B cell (primary cell): ENCODE data around the gene AKT3. TPM values are rescaled to one million over a fixed set of nuclear protein-coding genes. Genes with fewer than 3 reads are reported as not detected.

Experiments used
- ATAC-seq: fragments of 200-7000 bp; cut with Tn5 transposase; one replicate; pipeline ENCODE4 v1.10.0; 2021; ENCODE audit warnings: low read depth, mild to moderate bottlenecking, moderate number of reproducible peaks, moderate library complexity
- CTCF ChIA-PET: fragments of 350-600 bp; sonication (Branson Sonifier 250); formaldehyde crosslinking; loops from one replicate; lab custom pipeline; 2021; ENCODE audit warnings: antibody characterized with exemption, inconsistent platforms; lab: Charles Lee
- POLR2A ChIA-PET: fragments of 350-600 bp; sonication (Branson Sonifier 250); formaldehyde crosslinking; loops from one replicate; lab custom pipeline; 2021; ENCODE audit warnings: antibody characterized with exemption; lab: Charles Lee
- DNase-seq: peaks from one replicate; pipeline ENCODE4 v3.0.0; 2013
- H2AFZ ChIP-seq: 2 replicates; pipeline ENCODE4 v1.6.1; 2012; ENCODE audit warnings: mild to moderate bottlenecking, low read depth, low read length; ENCODE audit not compliant: insufficient read depth, poor library complexity, severe bottlenecking
- H3K27ac ChIP-seq, 2 donors: 1 replicate in 1 of 2; 2 replicates in 1 of 2; pipeline ENCODE4 v1.5.1; 2012 to 2013; ENCODE audit warnings: low read length in 2 of 2, mild to moderate bottlenecking in 2 of 2, moderate library complexity in 1 of 2
- H3K27me3 ChIP-seq, 4 experiments: fragments of 200-600 bp in 1 of 4; sonication (generic) in 1 of 4; replicated peaks in 1 of 4; 1 replicate in 2 of 4; 2 replicates in 2 of 4; pipeline versions ENCODE4 v1.6.1 to v1.7.0; 2013 to 2016; ENCODE audit warnings: low read length in 3 of 4, mild to moderate bottlenecking in 2 of 4, mixed read lengths in 1 of 4, moderate library complexity in 1 of 4; ENCODE audit not compliant: insufficient read depth in 4 of 4, control insufficient read depth in 3 of 4; ENCODE audit errors: control extremely low read depth in 1 of 4
- H3K36me3 ChIP-seq, 2 experiments: replicated peaks in 1 of 2; 1 replicate in 1 of 2; 2 replicates in 1 of 2; pipeline versions ENCODE4 v1.6.1 to v1.7.1; 2013; ENCODE audit warnings: low read length in 1 of 2; ENCODE audit not compliant: insufficient read depth in 2 of 2, control insufficient read depth in 1 of 2; ENCODE audit errors: control extremely low read depth in 1 of 2, extremely low read depth in 1 of 2
- H3K4me1 ChIP-seq, 2 donors: fragments of 200-600 bp in 1 of 2; sonication (generic) in 1 of 2; 1 replicate in 1 of 2; 2 replicates in 1 of 2; pipeline versions ENCODE4 v1.5.1 to v1.6.1; 2013 to 2017; ENCODE audit warnings: low read length in 2 of 2; ENCODE audit not compliant: control insufficient read depth in 2 of 2, insufficient read depth in 2 of 2
- H3K4me2 ChIP-seq: replicated peaks from 2 replicates; pipeline ENCODE3; 2012; ENCODE audit warnings: mild to moderate bottlenecking, low read depth, low read length; ENCODE audit not compliant: poor library complexity, severe bottlenecking
- H3K4me3 ChIP-seq, 5 experiments: fragments of 200-600 bp in 1 of 5; sonication (generic) in 1 of 5; 1 replicate in 3 of 5; 2 replicates in 2 of 5; pipeline versions ENCODE4 v1.5.1 to v1.7.0; 2011 to 2016; ENCODE audit warnings: low read length in 4 of 5, mild to moderate bottlenecking in 4 of 5, low read depth in 2 of 5, control low read depth in 1 of 5, moderate library complexity in 1 of 5; ENCODE audit not compliant: insufficient read depth in 1 of 5; ENCODE audit errors: control extremely low read depth in 1 of 5, extremely low read depth in 1 of 5
- H3K79me2 ChIP-seq: fragments of 200-600 bp; sonication (generic); one replicate; pipeline ENCODE4 v1.6.0; 2016; ENCODE audit warnings: low read length; ENCODE audit not compliant: control insufficient read depth, insufficient read depth
- H3K9ac ChIP-seq: fragments of 200-600 bp; sonication (generic); 2 replicates; pipeline ENCODE4 v1.6.1; 2017; ENCODE audit warnings: mild to moderate bottlenecking, low read length, moderate library complexity
- H3K9me3 ChIP-seq, 3 donors: one replicate each; pipeline versions ENCODE4 v1.6.1 to v1.7.1; 2013; ENCODE audit warnings: low read length in 2 of 3; ENCODE audit not compliant: control insufficient read depth in 2 of 3, insufficient read depth in 1 of 3; ENCODE audit errors: control extremely low read depth in 1 of 3
- H4K20me1 ChIP-seq: 2 replicates; pipeline ENCODE4 v1.6.0; 2012; ENCODE audit warnings: mild to moderate bottlenecking, low read length; ENCODE audit not compliant: insufficient read depth, control insufficient read depth, poor library complexity, severe bottlenecking
- H3K27ac Mint-ChIP-seq: one replicate; pipeline ENCODE4 v1.8.0; 2021; ENCODE audit warnings: mixed read lengths
- H3K27me3 Mint-ChIP-seq: one replicate; pipeline ENCODE4 v1.8.0; 2021; ENCODE audit warnings: mixed read lengths
- H3K4me1 Mint-ChIP-seq: one replicate; pipeline ENCODE4 v1.8.0; 2021; ENCODE audit warnings: mixed read lengths
- H3K4me3 Mint-ChIP-seq: one replicate; pipeline ENCODE4 v1.8.0; 2021; ENCODE audit warnings: mixed read lengths
- H3K9me3 Mint-ChIP-seq: one replicate; pipeline ENCODE4 v1.8.0; 2022; ENCODE audit warnings: mixed read lengths; ENCODE audit not compliant: insufficient read depth
- EZH2 ChIP-seq: IDR thresholded peaks from 2 replicates; pipeline ENCODE4 v1.6.1; 2012; ENCODE audit warnings: borderline replicate concordance, low read depth, mild to moderate bottlenecking, moderate library complexity, low read length; ENCODE audit not compliant: insufficient read depth, poor library complexity, severe bottlenecking
- WGBS: methylation state at CpG from one replicate; pipeline ENCODE4 v1.1.5; 2013; ENCODE audit warnings: missing lambda C conversion rate; ENCODE audit not compliant: insufficient coverage; 5-methylcytosine and 5-hydroxymethylcytosine counted together
- intact Hi-C: fragments of 100-400 bp; cut with micrococcal nuclease; formaldehyde crosslinking; loops from one replicate; pipeline ENCODE4 v1.10.0; 2022
- polyA plus RNA-seq: library from polyadenylated mRNA; depleted of rRNA; stranded (reverse); fragments of >200 nt; gene quantifications from 2 replicates; pipeline ENCODE4 v1.2.3, GENCODE V29; 2012
- total RNA-seq, 2 donors: library from RNA; stranded (reverse); fragments of 120-200 nt in 1 of 2; gene quantifications; 1 replicate in 1 of 2; 2 replicates in 1 of 2; pipeline versions ENCODE4 v1.2.3 to v1.2.4, GENCODE V29; 2013 to 2022
- TF ChIP-seq, protein P1 (sequence below): fragments of 200-600 bp; IDR thresholded peaks from one replicate; pipeline ENCODE4 v1.8.0; 2022; ENCODE audit warnings: antibody characterized with exemption, mild to moderate bottlenecking

AKT3 gene
- total and polyA plus RNA-seq, 2 donors (not counting 1 experiment from before 2014, with no cell fraction given), result 4.4 to 148 TPM

DNA sequence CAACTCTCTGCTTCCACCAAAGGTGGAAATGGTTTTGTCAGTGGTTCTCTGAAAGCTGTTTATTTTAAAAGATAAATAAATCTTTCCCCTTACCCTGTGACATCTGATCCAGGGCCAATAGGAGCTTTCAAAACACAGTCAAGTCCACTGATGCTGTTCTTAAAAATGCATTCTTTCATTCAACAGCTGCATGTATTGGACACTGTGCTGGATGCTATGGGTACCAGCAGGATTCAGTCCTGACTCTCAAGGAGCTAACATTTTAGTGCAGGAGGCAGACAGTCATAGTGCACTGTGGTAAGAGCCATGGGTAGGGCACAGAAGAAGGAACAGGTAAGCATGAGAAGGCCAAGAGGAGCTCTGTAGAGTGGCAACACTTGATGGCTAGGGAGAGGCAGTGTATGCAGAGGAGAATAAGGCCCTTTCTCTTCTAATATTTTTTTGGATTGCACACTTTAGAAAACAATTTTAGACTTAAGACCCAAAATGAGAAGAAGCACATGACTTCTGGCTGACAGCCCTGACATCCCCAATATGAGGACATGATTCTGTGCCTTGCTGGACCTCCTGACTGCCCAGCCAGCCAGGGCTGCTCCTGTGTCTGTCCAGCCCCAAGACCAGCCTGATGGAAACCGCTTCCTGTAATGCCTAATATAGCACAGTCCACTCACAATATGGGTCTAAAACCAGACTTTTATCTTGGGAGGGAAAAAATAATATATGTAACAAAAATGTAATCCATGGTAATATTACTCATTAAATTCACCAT lies 386.9 kb downstream of the AKT3 start:
- ATAC-seq (no peak), DNase-seq (no peak)
- Histone ChIP-seq H3K36me3 (peaks cover 0 to 5% of the 10 kb centered on the region in 2 experiments), H3K79me2 (no peaks in the 10 kb centered on the region), H3K27me3 (no peaks in the 10 kb centered on the region), H3K27ac (no peak overlapping the region), H3K9ac (no peak overlapping the region), H3K4me1 (peaks cover 7 to 11% of the 10 kb centered on the region in 2 donors), H4K20me1 (no peaks in the 10 kb centered on the region), H3K4me3 (no peak overlapping the region), H2AFZ (no peak overlapping the region), H3K9me3 (no peaks in the 10 kb centered on the region), H3K4me2 (no peak overlapping the region)
- WGBS, result no CpG with 5 or more reads among the region's 1 CpG
- Mint-ChIP-seq H3K4me1 (peaks cover 10% of the 10 kb centered on the region), H3K9me3 (no peaks in the 10 kb centered on the region), H3K27me3 (no peaks in the 10 kb centered on the region), H3K4me3 (no peak overlapping the region), H3K27ac (no peak overlapping the region)
- POLR2A ChIA-PET, result no interaction called here
- intact Hi-C loops, result no loop called here
- CTCF ChIA-PET, result no interaction called here
- TF ChIP-seq EZH2, result no peak
- TF ChIP-seq, protein P1, sequence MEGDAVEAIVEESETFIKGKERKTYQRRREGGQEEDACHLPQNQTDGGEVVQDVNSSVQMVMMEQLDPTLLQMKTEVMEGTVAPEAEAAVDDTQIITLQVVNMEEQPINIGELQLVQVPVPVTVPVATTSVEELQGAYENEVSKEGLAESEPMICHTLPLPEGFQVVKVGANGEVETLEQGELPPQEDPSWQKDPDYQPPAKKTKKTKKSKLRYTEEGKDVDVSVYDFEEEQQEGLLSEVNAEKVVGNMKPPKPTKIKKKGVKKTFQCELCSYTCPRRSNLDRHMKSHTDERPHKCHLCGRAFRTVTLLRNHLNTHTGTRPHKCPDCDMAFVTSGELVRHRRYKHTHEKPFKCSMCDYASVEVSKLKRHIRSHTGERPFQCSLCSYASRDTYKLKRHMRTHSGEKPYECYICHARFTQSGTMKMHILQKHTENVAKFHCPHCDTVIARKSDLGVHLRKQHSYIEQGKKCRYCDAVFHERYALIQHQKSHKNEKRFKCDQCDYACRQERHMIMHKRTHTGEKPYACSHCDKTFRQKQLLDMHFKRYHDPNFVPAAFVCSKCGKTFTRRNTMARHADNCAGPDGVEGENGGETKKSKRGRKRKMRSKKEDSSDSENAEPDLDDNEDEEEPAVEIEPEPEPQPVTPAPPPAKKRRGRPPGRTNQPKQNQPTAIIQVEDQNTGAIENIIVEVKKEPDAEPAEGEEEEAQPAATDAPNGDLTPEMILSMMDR, result no peak

DNA sequence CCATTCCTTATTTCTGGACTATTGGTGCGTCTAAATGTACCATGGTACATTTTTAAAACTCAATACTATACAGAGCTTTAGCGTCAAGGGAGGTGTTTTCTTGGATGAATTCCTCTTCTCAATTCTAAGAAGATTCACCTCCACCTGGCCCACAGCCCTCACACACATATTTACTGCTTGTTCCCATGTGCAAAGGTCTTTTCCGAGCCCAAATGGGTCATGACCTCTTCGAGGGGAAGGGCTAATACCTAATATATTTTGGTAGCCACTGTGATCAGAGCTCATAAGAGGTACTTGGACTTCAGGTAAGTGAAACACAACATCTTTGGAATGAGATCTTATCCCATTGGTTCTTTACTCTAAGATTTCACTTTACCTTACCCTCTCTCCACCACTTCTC lies 388.3 kb downstream of the AKT3 start:
- H3K36me3 ChIP-seq, result no peaks in the 10 kb centered on the region
- no peak overlapping the region for H3K4me3 Mint-ChIP-seq
- TF ChIP-seq, protein P1, result no peak
- H3K4me1 ChIP-seq, result peaks cover 7 to 11% of the 10 kb centered on the region in 2 donors
- peaks cover 10% of the 10 kb centered on the region for H3K4me1 Mint-ChIP-seq
- intact Hi-C loops, result no loop called here
- H3K4me3 ChIP-seq, result no peak overlapping the region
- ATAC-seq (no peak), DNase-seq (no peak)
- H3K27me3 Mint-ChIP-seq, result no peaks in the 10 kb centered on the region
- H3K9me3 ChIP-seq, result no peaks in the 10 kb centered on the region
- WGBS, result 100% methylated on average over 2 of the region's 4 CpGs
- H2AFZ ChIP-seq, result no peak overlapping the region
- H4K20me1 ChIP-seq, result no peaks in the 10 kb centered on the region
- ChIA-PET POLR2A (no interaction called here), CTCF (no interaction called here)
- H3K27ac Mint-ChIP-seq, result no peak overlapping the region
- H3K79me2 ChIP-seq, result no peaks in the 10 kb centered on the region
- no peak overlapping the region for H3K9ac ChIP-seq
- H3K9me3 Mint-ChIP-seq, result no peaks in the 10 kb centered on the region
- no peak overlapping the region for H3K27ac ChIP-seq
- H3K4me2 ChIP-seq, result no peak overlapping the region
- H3K27me3 ChIP-seq, result no peaks in the 10 kb centered on the region
